HG03469 (cell line): ENCODE measurements around the gene FLT3.
"Not testable (repeated sequence)": the region's sequence is repeated elsewhere in the genome, so short reads cannot be mapped to it uniquely, and the experiment has no call there.

Experiments used
- ATAC-seq: cut with Tn5 transposase; IDR thresholded peaks from one replicate; pipeline ENCODE4 v1.9.1; 2021; ENCODE audit warnings: mild to moderate bottlenecking, moderate library complexity, moderate number of reproducible peaks; ENCODE audit not compliant: unreplicated experiment

Gene FLT3

DNA sequence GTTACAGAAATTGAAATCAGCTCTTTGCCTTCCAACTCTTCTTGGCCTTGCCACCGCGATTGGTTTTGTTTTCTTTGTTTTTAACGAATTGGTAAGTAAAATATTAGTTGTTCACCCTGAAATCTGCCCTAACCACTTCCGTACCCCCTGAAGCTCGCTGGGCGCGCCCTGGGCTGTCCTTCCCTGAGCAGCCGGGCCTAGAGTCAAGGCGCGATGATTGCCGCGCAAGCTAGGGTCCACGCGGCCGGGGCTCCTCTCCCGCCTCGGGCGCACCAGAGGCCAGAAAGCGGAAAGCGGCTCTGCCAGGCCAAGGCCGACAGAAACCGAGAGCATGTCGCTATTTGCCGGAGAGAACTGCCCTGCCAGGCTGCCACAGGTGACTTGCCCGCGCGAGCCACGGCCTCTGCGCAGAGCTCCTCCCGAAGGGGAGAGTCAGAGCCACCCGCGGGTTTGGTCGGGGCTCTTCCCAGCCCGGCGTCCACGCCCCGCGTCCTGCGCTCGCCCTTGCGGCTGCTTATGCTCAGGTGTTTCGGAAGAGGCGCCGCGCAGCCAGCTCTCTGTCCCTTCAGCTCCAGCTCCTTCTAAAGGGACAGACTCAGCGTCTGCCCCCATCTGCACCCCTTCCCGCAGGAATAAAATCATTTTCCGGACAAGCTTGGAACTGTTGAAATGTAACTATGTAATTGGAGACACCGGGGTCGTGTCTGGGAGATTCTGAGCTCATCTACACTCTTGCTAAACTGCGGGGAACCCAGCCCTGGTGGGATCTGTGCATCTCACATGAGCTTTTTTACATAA lies 124.6 kb downstream of the FLT3 start:
- no peak for ATAC-seq

DNA sequence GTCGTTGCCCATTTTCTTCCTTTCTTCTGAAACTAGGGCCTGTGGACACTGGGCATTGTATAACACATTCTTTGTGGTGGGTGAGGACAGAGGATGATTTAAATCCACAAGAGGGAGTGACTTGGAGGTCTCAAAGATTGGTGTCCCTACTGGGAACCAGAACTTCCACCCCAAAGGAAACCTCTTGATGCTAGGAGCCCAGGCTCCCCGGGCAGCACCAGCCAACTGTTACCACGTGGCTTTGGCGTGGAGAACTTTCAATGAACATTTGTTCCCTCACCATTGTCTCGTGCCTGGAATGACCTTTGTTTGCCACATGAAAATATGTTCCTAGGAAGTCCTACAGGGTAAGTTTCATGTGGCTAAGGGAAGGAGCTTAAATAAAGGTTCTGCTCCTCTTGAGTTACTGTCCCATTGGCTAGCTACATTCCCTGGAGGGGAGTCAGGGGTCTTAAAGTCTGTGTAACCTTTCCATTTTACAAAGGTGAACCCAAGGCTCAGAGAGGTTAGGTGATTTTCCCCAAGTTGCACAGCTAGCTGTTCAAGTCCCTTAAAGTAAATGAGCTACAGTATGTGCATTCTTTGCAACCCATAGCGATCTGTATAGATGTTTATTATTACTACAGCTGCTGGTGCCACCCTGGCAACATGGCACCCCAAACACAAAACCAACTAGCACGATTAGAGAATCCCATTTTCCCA lies 126.3 kb downstream of the FLT3 start:
- no peak for ATAC-seq

DNA sequence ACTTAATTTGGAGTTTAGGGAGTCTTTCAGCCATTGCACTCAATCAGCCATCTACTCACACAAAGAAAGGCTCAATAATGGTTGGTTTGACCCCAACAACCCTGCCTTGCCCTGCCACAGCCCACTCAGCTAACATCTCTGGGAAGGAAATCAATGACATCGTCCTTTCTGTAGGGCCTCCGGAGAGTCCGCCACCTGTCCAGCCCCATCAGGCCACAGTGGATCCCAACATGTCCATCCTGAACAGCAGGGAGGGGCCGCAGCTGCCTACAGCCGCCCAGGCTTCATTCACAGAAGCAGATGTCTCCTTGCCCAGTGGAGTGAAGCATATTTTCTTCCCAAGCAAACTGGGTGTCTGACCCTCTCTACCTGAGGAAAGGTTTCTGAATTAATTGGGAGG lies 127.1 kb downstream of the FLT3 start:
- ATAC-seq = no peak

DNA sequence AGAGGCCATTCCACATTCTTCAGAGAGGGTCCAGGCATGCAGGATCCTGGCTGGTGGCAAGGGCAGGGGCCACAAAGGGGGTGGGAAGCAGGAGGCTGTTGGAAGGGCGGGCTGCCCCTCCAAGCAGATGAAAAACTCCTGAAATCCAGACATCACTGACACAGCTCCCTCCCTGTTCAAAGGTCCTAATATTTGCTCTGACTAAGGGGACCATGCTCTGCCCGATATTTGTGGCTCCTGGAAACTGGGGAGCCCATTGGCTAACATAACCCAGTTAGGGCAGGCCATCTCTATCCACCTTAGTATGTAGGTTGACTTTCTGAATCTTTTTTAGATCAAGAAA lies 127.9 kb downstream of the FLT3 start:
- ATAC-seq = no peak

DNA sequence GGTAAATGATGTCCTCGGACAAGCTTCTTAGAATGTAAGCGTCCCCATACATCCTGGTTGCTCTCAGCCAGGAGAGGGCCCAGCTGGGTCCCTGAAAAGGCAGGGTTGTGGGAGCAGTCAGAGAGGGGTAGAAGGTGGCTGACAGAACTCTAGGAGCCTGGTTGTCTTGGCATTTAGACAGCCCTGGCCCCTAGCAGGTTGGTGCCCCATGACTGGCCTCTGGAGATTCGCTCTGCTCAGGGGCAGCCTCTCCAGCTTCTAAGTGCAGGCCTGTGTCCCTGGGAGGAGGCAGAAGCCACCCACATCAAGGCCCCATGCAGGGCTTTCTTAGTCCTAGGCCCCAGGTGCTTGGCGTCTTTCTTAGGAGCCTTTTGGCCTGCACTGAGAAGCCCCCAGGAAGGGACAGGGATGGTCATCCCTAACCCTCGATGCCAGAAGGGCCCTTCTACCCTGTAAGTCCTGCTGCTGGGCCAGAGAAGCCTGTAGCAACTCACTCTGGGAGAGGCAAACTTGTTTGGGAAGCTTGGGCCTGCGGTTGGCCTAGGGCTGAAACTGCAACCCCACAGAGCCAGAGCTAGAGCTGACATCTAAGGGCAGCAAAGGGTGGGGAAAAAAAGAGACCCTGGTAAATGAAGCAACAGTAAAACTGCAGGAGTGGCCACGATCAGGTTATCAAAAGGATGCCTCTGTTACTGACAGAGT lies 128.4 kb downstream of the FLT3 start:
- ATAC-seq = no peak

DNA sequence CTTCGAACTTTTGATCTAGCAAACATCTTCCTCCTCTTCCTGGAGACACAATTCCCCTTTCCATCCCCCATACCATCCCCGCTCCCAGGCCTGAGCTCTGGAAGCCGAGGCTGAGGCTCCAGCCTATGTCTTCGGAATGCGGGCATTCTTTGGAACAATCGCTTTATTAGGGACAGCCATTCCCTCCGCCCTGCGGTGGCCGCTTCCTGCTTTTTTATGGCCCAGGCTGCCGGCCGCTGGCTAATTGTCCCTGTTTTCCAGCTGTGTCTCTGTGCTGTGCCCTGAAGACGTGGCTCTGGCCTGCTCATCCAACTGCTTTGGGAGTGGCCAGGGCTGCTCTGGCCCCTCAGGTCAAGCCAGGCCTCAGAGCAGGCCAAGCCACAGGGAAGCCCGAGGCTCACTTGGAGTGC lies 129.1 kb downstream of the FLT3 start:
- no peak for ATAC-seq

DNA sequence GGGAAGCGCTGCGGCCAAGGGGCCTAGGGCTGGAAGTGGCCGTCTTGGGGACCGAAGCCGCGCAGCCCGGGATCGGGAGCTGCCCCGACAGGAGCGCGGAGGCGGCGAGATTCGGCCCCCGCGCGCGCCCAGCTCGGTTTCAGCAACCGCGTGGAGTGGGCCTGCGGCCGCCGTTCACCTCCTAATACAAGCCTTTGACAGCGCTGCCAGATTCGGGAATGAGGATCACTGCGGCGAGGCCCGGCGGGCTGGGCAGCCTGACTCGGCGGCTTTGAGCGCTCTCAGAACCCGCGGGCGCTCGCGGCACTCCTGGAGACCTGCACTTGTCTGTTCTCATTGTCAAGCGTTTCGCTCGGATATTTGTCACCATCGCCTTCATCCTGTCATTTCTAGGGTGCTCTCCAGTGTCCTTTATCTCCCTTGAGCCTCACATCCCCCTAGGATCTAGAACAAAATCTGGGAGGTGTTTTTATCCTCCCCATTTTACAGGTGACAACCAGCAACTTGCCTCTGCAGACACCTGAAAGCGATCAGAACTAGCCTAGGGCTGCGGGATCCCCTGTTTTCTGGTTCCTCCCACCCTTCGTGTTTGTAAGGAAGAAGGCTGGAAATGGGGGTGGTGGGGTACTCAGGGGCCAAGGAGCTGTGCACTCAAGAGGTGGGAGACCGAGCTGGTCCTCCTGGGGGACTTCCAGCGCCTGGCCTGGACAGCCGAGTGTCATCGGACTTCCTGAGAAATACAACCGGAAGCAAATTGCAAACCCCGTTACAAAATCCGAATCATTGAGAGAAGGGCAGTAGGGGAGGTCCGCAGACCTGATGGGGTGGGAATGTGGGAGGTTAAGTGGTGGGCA lies 129.8 kb downstream of the FLT3 start:
- ATAC-seq = no peak

DNA sequence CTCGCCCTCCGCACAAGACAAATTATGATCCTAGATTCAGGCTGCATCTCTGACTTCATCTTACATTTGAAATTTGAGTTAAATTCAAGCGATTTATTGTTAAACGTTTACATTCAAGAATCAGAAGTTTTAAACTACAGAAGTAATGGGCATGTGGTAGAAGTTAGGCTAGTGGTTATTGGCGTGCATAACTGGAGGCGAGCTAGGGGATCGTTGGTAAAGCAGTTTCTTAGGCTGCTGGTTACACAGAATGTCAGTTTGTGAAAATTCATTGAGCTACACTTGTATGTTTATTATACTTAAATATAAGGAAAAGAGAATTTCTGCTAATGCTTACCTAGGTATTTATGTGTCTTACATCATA lies 130.5 kb downstream of the FLT3 start:
- ATAC-seq = no peak

DNA sequence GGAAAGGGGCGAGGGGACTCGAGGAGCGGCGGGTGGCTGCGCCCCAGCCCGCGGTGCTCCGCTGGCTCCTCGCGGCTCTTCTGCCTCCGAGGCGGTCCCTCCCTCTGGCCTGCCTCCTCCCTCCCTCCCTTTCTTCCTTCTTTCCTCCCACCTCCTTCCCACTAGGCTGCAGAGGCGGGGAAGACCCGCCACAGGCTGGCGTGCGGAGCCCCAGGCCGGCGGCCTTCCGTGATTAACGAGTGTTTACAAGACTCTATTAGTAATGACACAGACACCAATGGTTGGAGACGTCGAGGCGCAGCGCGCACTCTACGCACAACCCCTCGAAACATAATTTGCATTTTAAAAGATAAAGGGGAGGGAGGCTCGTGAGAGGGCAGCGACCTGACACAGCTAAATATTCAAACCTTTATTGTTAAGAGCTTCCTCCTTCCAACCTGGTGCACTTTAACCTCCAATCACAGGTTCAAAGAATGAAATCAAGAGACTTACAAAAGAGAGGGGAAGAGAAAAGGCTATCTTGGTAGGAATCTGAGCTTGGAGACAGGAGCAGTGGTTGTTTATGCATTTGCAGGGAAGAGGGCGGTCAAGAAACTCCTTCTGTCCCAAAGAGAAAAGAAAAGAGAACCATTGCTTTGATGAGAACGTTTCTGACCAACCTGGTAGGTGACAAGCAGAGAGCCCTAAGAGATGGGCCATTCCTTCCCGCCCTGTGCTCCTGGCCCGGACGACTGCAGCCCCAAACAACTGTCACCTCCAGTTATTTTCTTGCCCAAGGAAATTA lies 131.1 kb downstream of the FLT3 start, which contains the start of gene CDX2:
Gene CDX2, minus strand, starts transcription at position 234 of the 784 bp plus-strand sequence. CDS start 309 bp downstream, outside the sequence.
- ATAC-seq = no peak

DNA sequence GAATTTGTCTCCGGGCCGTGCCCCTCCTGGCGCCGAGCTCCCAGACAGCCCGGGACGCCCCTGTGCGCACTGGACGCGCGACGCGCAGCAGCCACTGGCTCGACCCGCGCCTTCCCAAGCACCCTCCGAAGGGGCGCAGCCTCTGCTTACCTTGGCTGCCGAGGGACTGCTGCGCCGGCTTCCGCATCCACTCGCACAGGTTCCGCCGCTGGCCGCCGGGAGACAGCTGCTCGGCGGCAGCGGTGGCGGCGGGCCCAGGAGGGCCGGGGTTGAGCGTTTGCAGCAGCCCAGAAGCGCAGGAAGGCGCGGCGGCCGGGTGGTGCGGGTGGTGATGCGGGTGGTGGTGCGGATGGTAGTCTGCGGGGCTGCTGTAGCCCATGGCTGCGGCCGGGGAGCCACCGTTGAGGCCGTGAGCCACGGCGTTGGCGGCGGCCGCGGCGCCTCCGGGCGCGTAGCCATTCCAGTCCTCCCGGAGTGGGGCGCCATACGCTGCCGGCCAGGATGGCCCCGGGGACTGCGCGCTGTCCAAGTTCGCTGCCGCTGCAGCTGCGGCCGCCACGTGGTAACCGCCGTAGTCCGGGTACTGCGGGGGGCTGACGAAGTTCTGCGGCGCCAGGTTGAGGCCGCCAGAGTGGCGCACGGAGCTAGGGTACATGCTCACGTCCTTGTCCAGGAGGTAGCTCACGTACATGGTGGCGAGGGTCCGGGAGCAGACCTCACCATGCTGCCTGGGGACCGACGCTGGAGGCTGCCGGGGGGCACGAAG lies 131.9 kb downstream of the FLT3 start:
- no peak for ATAC-seq

DNA sequence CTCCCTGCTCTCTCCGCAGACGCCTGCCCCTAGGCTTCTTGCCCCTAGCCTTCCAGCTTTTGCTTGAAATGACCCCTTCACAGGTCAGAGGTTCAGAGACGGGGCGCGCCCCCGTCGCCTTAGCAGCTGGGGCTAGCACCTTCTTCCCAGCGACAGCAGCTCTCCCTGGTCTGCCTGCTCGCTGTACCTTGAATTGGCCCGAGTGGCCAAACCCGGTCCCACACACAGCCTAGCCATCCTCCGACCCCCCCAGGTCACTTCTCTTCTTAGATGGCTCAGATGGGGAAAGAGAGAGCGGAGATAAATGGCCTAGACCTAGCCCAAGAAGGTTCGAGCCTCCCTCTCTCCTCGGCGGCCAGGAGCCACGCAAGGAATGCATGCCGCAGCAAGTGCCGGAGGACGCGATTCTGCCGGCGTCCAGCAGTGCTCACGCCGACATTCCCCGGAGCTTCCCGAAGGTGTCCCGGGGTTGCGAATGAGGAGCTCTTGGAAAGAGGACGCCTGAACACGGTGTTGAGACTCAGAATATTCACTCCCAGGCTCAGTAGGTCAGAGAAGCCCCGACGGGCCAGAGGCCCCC lies 132.6 kb downstream of the FLT3 start:
- no peak for ATAC-seq

DNA sequence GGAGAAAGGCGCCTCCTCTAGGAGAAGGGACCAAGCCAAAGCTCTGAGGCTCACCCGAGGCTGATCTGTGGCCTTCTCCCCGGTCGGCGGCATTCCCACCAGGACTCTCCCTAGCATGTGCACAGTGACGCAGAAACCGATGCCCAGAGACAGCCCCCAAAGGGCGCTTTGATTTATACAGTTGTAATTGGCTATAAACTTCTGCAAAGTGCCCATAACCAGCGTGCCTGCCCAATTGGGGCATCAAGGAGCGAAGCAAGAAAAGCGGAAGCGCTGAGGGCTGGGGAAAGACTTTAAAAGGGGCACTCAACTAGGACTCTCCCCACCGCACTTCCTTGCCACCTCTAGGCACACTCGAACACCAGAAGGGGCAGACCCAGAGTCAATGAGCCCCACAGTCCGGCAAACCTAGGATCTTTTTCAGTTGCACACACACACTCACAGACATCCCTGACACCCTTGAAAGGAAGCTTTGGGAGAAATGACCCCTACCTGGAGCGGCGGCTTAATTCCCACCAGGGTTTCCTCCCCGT lies 133.1 kb downstream of the FLT3 start:
- ATAC-seq = no peak

DNA sequence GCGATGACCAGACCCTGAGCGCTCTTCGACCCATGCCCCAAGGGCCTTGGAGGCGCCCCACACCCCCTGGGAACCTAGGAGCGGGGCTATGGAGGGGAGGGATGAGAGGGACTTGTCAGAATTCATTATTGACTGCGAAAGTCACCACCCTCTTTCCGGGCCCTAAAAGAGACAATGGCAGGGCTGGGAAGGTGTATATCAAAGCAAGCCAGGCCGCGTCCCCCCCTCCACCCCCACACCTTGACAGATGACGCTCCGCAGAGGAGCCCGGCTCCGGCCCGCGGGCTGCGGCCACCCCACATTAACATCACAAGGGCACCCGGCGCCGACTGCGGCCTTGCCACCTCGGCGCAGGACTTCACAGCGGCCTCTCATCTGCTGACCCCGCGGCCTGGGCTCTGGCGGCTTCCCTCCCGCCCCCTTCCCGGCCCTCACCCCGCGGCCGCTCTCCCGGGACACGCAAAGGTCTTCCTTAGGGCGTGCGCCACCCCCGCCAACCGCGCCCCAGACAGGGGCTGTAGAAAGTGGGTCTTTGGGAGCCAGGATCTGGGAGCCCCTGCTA lies 133.7 kb downstream of the FLT3 start:
- ATAC-seq = no peak

DNA sequence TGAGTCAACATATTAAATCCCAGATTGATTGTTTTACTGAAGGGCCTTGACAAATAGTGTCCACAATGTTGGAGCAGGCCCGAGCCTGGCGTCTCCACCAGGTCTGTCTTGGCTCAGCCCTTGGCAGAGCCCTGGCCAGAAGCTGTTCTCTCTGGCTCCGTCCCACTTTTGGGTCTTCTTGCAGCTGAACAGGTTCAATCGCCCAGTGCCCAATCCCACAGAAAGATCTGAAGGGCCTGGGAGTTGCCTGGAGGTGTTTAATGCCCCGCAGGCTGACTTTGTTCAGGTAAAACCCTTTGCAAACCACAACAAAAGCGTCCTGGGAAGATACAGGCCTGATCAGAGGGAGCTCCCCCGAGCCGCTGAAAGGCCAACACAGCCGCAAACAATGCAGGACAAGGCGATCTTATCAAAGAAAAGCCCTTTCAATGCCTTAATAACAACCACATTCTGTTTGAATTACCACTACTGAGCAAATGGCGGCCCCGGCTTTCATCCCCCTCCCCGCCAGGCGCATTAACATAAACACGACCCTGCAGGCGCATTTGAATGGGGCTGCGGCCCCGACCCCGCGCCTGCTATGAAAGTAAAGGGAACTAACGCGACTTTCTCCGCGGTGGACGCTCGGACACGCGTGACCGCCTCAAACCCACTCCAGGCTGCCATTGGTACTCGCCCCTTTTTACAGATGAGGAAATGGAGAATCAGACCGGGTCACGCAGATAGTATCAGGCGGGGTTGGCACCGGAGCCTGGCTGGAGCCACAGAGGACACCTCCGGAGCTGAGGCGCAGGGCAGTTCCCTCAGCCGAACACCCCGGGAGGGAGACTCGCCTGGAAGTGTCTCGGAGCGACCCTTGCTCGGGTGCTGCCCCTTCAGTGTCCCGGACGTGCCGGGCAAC lies 134.4 kb downstream of the FLT3 start:
- ATAC-seq = no peak

DNA sequence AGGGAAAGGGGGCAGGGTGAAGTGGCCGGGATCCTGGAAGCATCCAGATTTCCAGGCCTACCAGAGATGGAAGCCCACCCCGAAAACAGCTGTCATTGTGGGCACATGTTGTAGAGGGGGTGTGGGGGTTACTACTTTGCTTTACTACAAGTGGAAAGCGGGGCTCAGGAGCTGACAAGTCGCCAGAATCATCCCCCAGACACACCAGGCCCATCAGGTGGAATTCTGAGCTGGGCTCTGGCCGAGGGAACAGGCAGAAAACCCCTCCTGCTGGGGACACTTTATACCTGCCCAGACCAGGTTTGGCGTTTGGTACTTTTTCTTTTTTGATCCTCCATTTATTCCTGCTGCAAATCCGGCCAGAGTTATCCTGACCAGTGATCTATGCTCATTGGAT lies 135.0 kb downstream of the FLT3 start:
- no peak for ATAC-seq

DNA sequence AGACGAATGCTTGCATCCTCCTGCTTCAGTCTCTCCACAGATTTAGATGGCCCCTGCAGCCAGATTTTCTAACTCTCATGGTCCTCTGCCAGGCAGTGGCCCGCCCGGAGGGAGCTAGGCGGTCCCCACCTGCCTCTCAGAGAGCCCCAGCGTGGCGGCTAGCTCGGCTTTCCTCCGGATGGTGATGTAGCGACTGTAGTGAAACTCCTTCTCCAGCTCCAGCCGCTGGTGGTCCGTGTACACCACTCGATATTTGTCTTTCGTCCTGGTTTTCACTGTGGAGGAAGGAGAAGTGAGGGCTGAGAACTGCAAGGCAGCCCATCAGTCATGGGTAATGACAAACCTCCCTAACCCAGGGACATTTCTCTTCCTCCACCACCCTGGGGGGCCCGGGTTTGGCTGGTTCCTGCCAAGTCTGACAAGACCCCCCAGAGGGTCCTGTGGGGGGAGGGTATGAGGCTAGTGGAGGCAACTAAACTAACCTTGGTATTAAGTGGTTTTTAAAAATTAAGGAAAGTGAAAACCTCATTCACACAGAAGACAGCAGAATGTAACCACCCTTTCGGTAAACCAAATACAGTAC lies 135.5 kb downstream of the FLT3 start:
- ATAC-seq = no peak

DNA sequence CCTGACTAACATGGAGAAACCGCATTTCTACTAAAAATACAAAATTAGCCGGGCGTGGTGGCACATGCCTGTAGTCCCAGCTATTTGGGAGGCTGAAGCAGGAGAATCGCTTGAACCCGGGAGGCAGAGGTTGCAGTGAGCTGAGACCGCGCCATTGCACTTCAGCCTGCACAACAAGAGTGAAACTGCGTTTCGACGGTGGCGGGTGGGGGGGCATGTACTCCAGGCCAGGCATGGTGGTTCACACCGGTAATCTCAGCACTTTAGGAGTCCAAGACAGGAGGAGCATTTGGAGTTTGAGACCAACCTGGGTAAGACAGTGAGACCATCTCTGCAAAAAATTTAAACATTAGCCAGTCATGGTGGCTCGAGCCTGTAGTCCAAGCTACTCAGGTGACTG lies 136.2 kb downstream of the FLT3 start:
- ATAC-seq = not testable (repeated sequence)
